HG03521 (cell line): ENCODE data around the gene CYP2C18.
"Not testable (repeated sequence)": the region's sequence is repeated elsewhere in the genome, so short reads cannot be mapped to it uniquely, and the experiment has no call there.

ENCODE experiments used
- ATAC-seq: cut with Tn5 transposase; IDR thresholded peaks from one replicate; pipeline ENCODE4 v1.9.1; 2021; ENCODE audit warnings: mild to moderate bottlenecking, moderate library complexity; ENCODE audit not compliant: unreplicated experiment

The CYP2C18 gene

DNA sequence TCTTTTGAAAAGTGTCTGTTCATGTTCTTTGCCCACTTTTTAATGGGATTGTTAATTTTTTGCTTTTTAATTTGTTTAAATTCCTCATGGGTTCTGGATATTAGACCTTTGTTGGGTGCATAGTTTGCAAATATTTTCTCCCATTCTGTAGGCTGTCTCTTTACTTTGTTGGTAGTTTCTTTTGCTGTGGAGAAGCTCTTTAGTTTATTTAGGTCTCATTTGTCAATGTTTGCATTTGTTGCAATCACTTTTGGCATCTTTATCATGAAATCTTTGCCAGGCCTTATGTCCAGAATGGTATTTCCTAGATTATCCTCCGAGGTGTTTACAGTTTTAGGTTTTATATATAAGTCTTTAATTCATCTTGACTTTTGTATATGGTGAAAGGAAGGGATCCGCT, 55.1 kb downstream of the CYP2C18 start:
- no peak for ATAC-seq

DNA sequence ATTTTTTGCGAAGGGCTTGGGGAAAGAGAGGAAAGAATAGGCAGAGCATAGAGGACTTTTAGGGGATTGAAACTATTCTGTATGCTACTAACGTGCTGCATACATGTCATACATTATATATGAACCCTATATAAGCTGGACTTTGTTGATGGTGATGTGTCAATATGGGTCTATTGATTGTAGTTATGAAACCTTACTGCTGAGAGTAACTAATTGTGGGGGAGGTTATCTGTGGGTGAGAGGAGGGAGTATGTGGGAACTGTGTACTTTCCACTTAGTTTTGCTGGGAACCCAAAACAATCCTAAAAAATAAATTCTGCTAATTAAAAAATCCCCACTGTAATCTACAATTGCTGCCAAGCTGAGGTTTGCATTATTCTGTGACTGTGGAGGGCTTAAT, 63.6 kb downstream of the CYP2C18 start:
- no peak for ATAC-seq

DNA sequence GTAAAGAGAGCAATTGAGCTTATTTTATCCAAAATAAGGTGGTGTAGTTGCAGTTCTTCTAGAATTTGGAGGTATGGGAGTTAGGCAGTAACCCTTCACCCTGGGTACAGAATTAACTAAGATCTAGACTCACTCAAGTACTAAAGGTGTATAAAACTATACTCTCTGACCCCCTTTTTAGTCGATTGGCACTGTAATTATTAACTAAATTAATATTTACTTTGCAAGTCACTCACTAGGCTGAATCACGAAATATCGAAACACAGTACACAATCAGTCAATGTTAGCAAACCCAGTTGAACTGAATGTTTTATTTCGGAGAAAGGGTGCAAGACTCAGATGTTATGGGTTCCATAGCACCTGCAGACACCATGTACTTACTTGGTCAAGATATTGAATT, 64.3 kb downstream of the CYP2C18 start:
- no peak for ATAC-seq

DNA sequence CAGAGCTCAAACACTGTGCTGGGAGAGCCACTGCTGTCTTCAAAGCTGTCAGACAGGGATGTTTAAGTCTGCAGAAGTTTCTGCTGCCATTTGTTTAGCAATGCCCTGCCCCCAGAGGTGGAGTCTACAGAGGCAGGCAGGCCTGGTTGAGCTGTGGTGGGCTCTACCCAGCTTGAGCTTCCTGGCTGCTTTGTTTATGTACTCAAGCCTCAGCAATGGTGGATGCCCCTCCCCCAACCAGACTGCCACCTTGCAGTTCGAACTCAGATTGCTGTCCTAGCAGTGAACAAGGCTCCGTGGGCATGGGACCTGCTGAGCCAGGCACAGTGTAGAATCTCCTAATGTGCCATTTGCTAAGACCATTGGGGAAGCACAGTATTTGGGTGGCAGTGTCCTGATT, 74.4 kb downstream of the CYP2C18 start:
- no peak for ATAC-seq

DNA sequence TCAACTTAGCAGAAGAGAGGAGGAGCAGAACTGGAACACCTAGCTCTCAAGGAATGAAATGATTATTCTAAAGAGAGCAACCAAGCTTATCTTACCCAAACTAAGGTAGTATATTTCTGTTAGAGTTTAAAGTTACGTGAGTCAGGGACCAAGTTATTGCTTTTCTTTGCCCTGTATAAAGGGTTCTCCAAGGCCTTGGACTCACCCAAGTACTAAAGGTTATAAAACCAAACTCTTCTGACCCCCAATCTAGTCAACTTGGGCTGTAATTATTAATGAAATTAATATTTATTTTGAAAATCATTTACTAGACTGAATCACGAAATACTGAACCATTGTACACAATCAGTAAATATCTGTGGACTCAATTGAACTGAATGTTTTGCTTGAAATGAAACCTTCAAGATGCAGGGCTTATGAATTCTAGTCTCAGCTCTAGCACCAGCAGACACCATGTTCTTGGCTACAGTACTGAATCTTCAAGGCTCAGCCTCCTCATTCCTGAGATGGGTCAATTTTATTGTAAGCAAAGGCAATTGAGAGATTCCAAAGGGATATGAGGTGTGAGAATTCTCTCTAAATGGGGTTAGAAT, 77.2 kb downstream of the CYP2C18 start:
- ATAC-seq: no peak

DNA sequence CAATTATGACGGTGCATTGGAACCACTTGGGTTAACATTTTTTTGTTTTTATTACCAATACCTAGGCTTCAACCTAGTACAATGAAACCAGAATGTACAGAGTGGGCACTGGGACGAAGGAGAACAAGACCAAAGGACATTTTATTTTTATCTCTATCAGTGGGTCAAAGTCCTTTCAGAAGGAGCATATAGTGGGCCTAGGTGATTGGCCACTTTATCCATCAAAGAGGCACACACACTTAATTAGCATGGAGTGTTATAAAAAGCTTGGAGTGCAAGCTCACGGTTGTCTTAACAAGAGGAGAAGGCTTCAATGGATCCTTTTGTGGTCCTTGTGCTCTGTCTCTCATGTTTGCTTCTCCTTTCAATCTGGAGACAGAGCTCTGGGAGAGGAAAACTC, 78.9 kb downstream of the CYP2C18 start, which contains the start of gene CYP2C19:
Gene CYP2C19 (plus strand): TSS at position 289 of the 400 bp plus-strand sequence. CDS start 25 bp downstream, at position 314.
- ATAC-seq: no peak

DNA sequence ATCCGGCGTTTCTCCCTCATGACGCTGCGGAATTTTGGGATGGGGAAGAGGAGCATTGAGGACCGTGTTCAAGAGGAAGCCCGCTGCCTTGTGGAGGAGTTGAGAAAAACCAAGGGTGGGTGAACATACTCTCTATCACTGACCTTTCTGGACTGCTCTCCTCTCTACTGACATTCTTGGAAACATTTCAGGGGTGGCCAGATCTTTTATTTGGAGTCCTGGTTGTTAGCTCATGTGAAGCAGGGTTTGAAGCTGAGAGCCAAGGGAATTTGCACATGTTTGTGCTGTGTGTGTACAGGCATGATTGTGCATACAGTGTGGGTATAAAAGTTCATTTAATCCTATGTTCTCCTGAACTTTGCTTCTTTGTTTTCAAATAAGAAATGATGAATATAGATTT, 91.9 kb downstream of the CYP2C18 start:
- ATAC-seq: not testable (repeated sequence)

DNA sequence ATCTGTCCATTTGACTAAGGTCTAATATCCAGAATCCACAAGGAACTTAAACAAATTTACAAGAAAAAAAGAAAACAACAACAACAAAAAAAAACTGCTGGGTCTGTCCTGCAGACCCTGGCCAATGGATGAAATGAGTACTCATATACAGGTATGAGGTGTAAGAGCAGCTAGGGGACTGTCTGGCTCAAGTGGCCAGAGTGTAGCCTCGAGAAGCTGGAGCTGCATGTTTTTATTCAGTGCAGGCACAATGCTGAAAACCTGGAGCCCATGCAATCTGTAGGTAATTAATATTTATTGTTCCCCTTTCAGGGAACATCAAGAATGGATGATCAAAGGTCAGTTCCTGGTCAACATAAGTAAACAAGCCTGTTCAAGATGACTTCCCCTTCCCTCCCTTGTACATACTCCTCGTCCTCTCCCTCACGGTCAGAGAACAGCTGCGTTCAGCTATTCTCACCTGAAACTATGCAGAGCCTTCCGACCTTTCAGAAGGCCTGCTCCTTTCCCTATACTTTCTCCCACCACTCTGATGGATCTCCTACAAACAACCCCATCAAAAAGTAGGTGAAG, 94.4 kb downstream of the CYP2C18 start:
- no peak for ATAC-seq

DNA sequence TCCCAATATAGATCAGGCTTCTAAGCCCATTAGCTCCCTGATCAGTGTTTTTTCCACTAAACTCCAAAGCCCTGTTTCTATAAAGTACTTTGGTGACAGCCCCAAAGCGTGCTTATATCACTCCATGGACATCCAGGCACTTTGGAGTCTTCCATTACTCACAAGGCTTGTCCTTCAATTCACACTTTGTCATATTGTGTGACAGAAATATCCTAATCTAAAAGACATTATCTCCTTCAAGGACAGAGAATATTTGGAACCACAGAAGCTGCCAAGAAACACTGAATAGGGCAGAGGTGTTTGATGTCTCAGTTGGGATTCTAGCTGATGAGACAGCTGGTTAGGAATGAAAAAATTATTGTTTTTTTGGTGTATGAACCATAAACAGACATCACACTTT, 97.3 kb downstream of the CYP2C18 start:
- ATAC-seq: no peak

DNA sequence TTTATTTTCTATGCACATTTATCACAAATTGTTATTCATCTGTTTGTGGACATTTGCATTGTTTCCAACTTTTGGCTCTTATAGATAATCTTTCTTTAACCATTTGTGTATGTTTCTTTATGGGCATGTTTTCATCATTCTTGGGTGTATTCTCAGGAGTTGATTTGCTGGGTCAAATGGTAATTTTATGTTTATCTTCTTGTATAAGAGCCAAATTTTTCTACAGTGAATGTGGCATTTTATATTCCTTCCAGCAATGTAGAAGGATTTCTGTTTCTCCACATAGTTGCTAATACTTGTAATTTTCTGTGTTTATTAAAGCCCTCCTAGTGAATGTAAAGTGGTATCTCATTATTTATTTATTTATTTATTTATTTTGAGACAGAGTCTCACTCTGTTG, 100.7 kb downstream of the CYP2C18 start:
- ATAC-seq: no peak

DNA sequence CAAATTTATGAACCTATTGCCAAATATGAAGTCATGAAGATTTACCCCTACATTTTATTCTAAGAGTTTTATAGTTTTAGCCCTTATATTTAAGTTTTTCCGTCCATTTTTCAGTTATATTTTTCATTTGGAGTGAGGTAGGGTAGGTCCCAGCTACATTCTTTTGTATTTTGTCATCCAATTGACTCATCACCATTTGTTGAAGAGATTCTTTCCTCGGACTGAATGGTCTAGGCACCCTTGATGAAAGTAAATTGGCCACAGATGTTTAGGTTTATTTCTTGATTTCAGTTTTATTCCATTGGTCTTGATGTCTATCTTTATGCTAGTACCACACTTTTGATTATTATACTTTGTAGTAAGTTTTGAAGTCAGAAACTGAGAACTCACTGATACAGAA, 101.7 kb downstream of the CYP2C18 start:
- no peak for ATAC-seq
